ENCODE results near the gene DCLRE1A. TPM values are rescaled to one million over a fixed set of nuclear protein-coding genes. Genes with fewer than 3 reads are reported as not detected.
A peak's percentile ranks its signal among the peaks of the same experiment; 100 is the strongest.
"Not testable (repeated sequence)": the region's sequence is repeated elsewhere in the genome, so short reads cannot be mapped to it uniquely, and the experiment has no call there.

Gene DCLRE1A
- total RNA-seq, 1 donor from 2014 or later, result 14.4 TPM

- H3K27ac Mint-ChIP-seq, result peak overlapping the region; percentile 93
- intact Hi-C loops (cut with micrococcal nuclease), result loop anchor here (1.0 to 10.0 kb wide), 9 partner anchors 57 to 1469 kb away; partner anchors contain the start of genes ADRB1 and CASP7
- peak overlapping the region; percentile 98 for H3K4me3 Mint-ChIP-seq
- H3K36me3 Mint-ChIP-seq (ENCODE audit: low read depth), result peaks cover 19% of the 10 kb centered on the region
- no peaks in the 10 kb centered on the region for H3K9me3 Mint-ChIP-seq
- H3K27me3 Mint-ChIP-seq (ENCODE audit: insufficient read depth), result no peaks in the 10 kb centered on the region
- no peak for DNase-seq (ENCODE audit: low spot score)
- H3K4me1 Mint-ChIP-seq (ENCODE audit: low read depth), result peaks cover 53% of the 10 kb centered on the region
These were observed 287 bp downstream of the DCLRE1A start for GRCh38 chr10:113853578-113854012.

DNA sequence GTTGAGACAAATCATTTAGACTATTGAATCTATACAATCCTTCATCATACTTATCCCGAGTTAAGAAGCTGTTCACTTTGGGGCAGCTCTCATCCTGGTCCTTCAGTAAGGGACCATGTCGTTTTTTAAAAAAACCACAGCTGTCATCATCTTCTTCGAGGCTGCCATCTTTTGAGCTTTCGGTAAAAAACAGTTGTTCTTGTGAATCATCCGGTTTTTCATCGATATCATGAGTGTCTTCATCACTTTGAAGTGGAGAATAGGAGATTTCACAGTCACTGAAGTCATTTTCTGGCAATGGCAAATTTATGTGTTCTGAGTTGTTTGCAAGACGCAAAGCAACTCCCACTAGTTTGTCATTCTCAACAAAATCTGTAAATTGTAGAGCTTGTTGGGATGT is 3.9 kb downstream of the DCLRE1A start:
- H3K27ac Mint-ChIP-seq, result no peak overlapping the region
- no peaks in the 10 kb centered on the region for H3K9me3 Mint-ChIP-seq
- H3K4me3 Mint-ChIP-seq, result peak overlapping the region; percentile 53
- H3K36me3 Mint-ChIP-seq (ENCODE audit: low read depth), result peaks cover 26% of the 10 kb centered on the region
- no peak for DNase-seq (ENCODE audit: low spot score)
- intact Hi-C loops (cut with micrococcal nuclease), result loop anchor here (5.0 to 10.0 kb wide), 4 partner anchors 232 to 1465 kb away; no protein-coding TSS in a partner anchor
- H3K4me1 Mint-ChIP-seq (ENCODE audit: low read depth), result peaks cover 35% of the 10 kb centered on the region
- H3K27me3 Mint-ChIP-seq (ENCODE audit: insufficient read depth), result no peaks in the 10 kb centered on the region

DNA sequence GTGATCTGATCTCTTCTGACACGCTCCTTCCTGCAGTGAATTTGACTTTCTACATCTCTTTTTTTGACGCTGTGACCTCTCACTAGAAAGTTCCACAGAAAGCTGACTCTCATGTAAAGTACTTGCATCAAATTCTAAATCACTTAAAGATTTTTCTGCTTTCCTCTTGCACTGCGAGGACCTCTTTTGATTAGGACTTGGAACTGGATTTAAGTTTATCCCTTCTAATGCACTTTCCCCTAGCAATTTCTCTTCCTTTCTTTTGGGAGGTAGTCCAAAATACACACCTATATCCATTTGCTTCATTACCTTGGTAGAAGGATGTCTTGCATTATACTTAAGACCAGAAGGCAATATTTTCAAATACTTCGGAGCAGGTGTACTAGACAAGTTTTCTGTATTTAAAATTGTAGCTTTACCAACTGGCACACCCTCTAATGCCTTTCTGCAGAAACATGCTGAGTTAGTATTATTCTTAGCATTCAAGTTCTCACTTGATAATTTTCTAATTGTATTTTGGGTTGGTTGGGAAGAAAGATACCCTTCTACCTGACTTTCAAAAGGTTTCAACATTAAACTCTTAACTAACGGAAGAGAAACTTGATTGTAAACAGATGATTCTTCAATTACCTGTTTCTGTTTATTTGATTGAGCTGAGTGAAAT is 4.6 kb downstream of the DCLRE1A start:
- no peak for DNase-seq (ENCODE audit: low spot score)
- intact Hi-C loops (cut with micrococcal nuclease), result no loop called here
- H3K9me3 Mint-ChIP-seq, result no peaks in the 10 kb centered on the region
- no peak overlapping the region for H3K4me3 Mint-ChIP-seq
- H3K4me1 Mint-ChIP-seq (ENCODE audit: low read depth), result peaks cover 35% of the 10 kb centered on the region
- H3K36me3 Mint-ChIP-seq (ENCODE audit: low read depth), result peaks cover 29% of the 10 kb centered on the region
- H3K27ac Mint-ChIP-seq, result no peak overlapping the region
- H3K27me3 Mint-ChIP-seq (ENCODE audit: insufficient read depth), result no peaks in the 10 kb centered on the region

DNA sequence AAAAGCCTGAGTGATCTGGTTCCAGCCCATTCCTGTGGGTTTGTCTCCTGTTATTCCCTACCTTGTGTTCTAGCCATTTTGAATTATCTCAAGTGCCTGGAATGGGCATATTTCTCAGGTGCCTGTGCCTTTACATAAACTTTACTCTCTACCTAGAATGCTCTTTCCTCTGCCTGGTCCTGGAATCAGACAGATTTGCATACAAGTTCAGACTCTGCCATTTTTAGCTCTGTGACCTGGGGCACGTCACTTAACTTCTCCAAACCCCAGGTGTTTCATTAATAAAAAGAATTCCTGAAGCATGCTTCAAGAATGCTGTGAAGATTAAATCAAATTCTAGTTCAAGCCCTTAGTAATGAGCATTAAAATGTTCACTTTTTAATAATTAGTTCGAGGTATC is 7.8 kb downstream of the DCLRE1A start:
- intact Hi-C loops (cut with micrococcal nuclease), result no loop called here
- no peak for DNase-seq (ENCODE audit: low spot score)
- no peaks in the 10 kb centered on the region for H3K27me3 Mint-ChIP-seq (ENCODE audit: insufficient read depth)
- no peak overlapping the region for H3K4me3 Mint-ChIP-seq
- H3K27ac Mint-ChIP-seq, result no peak overlapping the region
- H3K4me1 Mint-ChIP-seq (ENCODE audit: low read depth), result peaks cover 27% of the 10 kb centered on the region
- peaks cover 36% of the 10 kb centered on the region for H3K36me3 Mint-ChIP-seq (ENCODE audit: low read depth)
- no peaks in the 10 kb centered on the region for H3K9me3 Mint-ChIP-seq

DNA sequence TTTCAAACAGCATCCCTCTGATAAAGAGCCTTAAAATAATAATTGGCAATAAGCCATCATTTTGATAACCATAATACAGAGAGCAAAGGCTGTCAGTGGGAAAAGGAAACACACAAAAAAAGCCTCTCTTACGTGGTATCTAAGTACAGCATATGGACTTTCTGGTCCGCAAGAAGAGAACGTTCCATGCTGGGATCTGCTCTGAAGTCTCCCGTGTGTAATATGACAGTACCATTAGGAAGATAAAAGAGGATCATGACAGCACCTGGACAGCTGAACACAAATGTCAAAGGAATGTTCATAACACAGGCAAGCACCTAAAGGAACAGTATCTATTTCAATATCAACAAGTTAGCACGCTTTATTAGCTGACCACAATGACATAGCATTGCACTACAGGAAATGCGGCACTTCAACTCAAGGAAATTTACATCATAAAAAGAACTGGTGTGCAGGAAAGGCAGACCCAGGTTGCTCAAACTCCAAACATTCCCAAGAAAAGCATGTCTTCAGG is 9.9 kb downstream of the DCLRE1A start:
- peaks cover 14% of the 10 kb centered on the region for H3K4me1 Mint-ChIP-seq (ENCODE audit: low read depth)
- H3K27me3 Mint-ChIP-seq (ENCODE audit: insufficient read depth), result no peaks in the 10 kb centered on the region
- H3K9me3 Mint-ChIP-seq, result no peaks in the 10 kb centered on the region
- no peak overlapping the region for H3K4me3 Mint-ChIP-seq
- intact Hi-C loops (cut with micrococcal nuclease), result no loop called here
- H3K36me3 Mint-ChIP-seq (ENCODE audit: low read depth), result peaks cover 31% of the 10 kb centered on the region
- H3K27ac Mint-ChIP-seq, result no peak overlapping the region
- no peak for DNase-seq (ENCODE audit: low spot score)

DNA sequence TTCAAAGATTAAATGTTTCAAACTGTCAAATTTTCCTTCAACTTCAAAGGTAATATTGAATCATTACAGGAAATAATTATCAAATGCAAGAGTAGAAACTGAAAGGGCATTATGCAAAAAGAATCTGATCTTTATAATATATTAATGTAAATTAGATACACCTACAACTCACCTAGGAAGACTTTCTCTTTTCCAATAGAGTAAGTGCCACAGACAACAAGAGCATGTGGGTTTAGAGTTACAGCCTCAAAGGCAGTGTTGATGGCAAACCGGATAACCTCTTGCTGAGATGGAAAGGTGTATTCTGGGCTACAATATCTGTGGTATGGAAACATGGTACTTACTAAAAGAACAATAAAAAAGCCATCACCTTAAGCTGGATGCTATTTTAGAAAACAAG is 11.7 kb downstream of the DCLRE1A start:
- Mint-ChIP-seq H3K4me3 (no peak overlapping the region), H3K27ac (no peak overlapping the region), H3K36me3 (ENCODE audit: low read depth) (peaks cover 24% of the 10 kb centered on the region), H3K4me1 (ENCODE audit: low read depth) (peaks cover 6% of the 10 kb centered on the region), H3K9me3 (no peaks in the 10 kb centered on the region), H3K27me3 (ENCODE audit: insufficient read depth) (no peaks in the 10 kb centered on the region)
- no peak for DNase-seq (ENCODE audit: low spot score)
- intact Hi-C loops (cut with micrococcal nuclease), result no loop called here

GRCh38 chr10:113828567-113828966 is 25.3 kb downstream of the DCLRE1A start:
- H3K9me3 Mint-ChIP-seq; intact Hi-C loops (cut with micrococcal nuclease); H3K4me1 Mint-ChIP-seq (ENCODE audit: low read depth); H3K27ac Mint-ChIP-seq; DNase-seq (ENCODE audit: low spot score); H3K36me3 Mint-ChIP-seq (ENCODE audit: low read depth); H3K4me3 Mint-ChIP-seq: not testable (repeated sequence)
- peaks cover 18% of the 10 kb centered on the region for H3K27me3 Mint-ChIP-seq (ENCODE audit: insufficient read depth)

DNA sequence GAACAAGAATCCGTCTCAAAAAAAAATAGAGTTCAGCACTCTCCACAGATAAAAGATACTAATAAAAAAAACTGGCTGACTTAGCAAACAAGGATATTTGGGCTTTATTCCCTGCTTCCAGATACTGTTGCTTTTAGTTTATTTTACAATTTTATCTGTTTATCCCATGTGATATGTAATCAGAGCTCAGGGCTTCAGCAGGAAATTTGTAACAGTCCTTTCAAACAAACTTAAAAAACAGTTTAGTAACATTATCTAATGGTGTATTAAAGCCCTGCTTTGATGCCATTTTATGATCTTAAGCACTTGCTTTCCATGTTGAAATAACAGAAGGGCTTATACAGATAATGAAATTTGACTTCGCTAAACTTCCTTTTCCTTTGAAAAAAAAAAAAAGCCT is 28.1 kb downstream of the DCLRE1A start:
- H3K27ac Mint-ChIP-seq, result no peak overlapping the region
- peaks cover 16% of the 10 kb centered on the region for H3K27me3 Mint-ChIP-seq (ENCODE audit: insufficient read depth)
- H3K9me3 Mint-ChIP-seq, result no peaks in the 10 kb centered on the region
- H3K36me3 Mint-ChIP-seq (ENCODE audit: low read depth), result no peaks in the 10 kb centered on the region
- H3K4me1 Mint-ChIP-seq (ENCODE audit: low read depth), result no peaks in the 10 kb centered on the region
- no peak overlapping the region for H3K4me3 Mint-ChIP-seq
- no peak for DNase-seq (ENCODE audit: low spot score)
- intact Hi-C loops (cut with micrococcal nuclease), result no loop called here

- Mint-ChIP-seq H3K36me3 (ENCODE audit: low read depth) (no peaks in the 10 kb centered on the region), H3K27ac (no peak overlapping the region)
- intact Hi-C loops (cut with micrococcal nuclease), result no loop called here
These were observed 30.5 kb downstream of the DCLRE1A start for GRCh38 chr10:113823389-113823788.

DNA sequence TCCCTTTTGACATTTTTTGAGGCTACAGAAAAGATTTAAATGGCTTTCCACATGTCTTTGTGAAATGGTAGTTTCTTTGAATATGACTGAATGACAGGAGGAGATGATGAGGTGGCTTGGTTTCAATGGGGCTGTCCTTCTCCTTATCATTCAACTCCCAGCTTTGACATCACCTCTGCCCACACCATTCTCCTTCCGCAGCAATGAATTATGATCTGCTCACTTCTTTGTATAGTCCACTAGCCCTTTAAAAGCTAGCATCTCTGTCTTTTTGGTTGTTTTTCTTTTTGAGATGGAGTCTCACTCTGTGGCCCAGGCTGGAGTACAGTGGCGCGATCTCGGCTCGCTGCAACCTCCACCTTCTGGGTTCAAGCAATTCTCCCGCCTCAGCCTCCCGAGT is 31.7 kb downstream of the DCLRE1A start:
- no peaks in the 10 kb centered on the region for H3K4me1 Mint-ChIP-seq (ENCODE audit: low read depth)
- no peaks in the 10 kb centered on the region for H3K36me3 Mint-ChIP-seq (ENCODE audit: low read depth)
- intact Hi-C loops (cut with micrococcal nuclease), result no loop called here
- no peak overlapping the region for H3K4me3 Mint-ChIP-seq
- H3K9me3 Mint-ChIP-seq, result no peaks in the 10 kb centered on the region
- H3K27me3 Mint-ChIP-seq (ENCODE audit: insufficient read depth), result peaks cover 8% of the 10 kb centered on the region
- DNase-seq (ENCODE audit: low spot score), result no peak
- H3K27ac Mint-ChIP-seq, result no peak overlapping the region

More at GRCh38 chr10:113823389-113823788, 30.5 kb downstream of the DCLRE1A start:
- no peaks in the 10 kb centered on the region for H3K4me1 Mint-ChIP-seq (ENCODE audit: low read depth)
- H3K27me3 Mint-ChIP-seq (ENCODE audit: insufficient read depth), result peaks cover 12% of the 10 kb centered on the region
- H3K9me3 Mint-ChIP-seq, result no peaks in the 10 kb centered on the region
- H3K4me3 Mint-ChIP-seq, result no peak overlapping the region
- DNase-seq (ENCODE audit: low spot score), result no peak

- H3K36me3 Mint-ChIP-seq (ENCODE audit: low read depth); intact Hi-C loops (cut with micrococcal nuclease); H3K27me3 Mint-ChIP-seq (ENCODE audit: insufficient read depth); H3K4me1 Mint-ChIP-seq (ENCODE audit: low read depth); H3K27ac Mint-ChIP-seq; DNase-seq (ENCODE audit: low spot score); H3K9me3 Mint-ChIP-seq; H3K4me3 Mint-ChIP-seq: not testable (repeated sequence)
These were observed 32.6 kb downstream of the DCLRE1A start for GRCh38 chr10:113821306-113821705.

- H3K27ac Mint-ChIP-seq, result no peak overlapping the region
- H3K9me3 Mint-ChIP-seq, result no peaks in the 10 kb centered on the region
- H3K4me3 Mint-ChIP-seq, result no peak overlapping the region
- no peaks in the 10 kb centered on the region for H3K4me1 Mint-ChIP-seq (ENCODE audit: low read depth)
- DNase-seq (ENCODE audit: low spot score), result no peak
- H3K36me3 Mint-ChIP-seq (ENCODE audit: low read depth), result no peaks in the 10 kb centered on the region
- intact Hi-C loops (cut with micrococcal nuclease), result no loop called here
- peaks cover 8% of the 10 kb centered on the region for H3K27me3 Mint-ChIP-seq (ENCODE audit: insufficient read depth)
These were observed 33.4 kb downstream of the DCLRE1A start for GRCh38 chr10:113820507-113820906.

DNA sequence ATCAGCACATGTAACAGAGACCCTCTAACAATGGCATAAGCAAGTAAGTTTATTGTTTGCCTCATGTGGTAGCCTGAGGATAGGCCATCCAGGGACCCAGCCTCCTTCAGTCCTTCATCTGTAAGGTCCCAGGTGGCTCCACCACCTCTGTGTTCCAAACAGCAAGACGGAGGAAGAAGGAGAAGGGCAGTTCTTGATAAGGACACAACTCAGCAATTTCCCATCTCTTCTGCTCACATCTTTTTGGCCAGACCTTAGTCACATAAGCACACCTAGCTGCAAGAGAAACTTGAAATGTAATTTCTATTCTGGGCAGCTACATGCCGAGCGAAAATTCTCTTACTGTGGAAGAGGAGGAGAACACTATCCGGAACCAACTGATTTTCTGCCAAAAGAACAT is 33.9 kb downstream of the DCLRE1A start:
- no peaks in the 10 kb centered on the region for H3K9me3 Mint-ChIP-seq
- no peak overlapping the region for H3K27ac Mint-ChIP-seq
- no peak for DNase-seq (ENCODE audit: low spot score)
- no peak overlapping the region for H3K4me3 Mint-ChIP-seq
- no peaks in the 10 kb centered on the region for H3K4me1 Mint-ChIP-seq (ENCODE audit: low read depth)
- no peaks in the 10 kb centered on the region for H3K36me3 Mint-ChIP-seq (ENCODE audit: low read depth)
- intact Hi-C loops (cut with micrococcal nuclease), result no loop called here
- peaks cover 8% of the 10 kb centered on the region for H3K27me3 Mint-ChIP-seq (ENCODE audit: insufficient read depth)

Data from activated T-helper 1 cell treated with anti-CD3 and anti-CD28 coated beads, Interleukin-12 subunit alpha, Interleukin-12 subunit beta, Interleukin-2, Interleukin-4 antibody, amounts not matched to agents 30 ng/mL and 10 ng/mL and 1 ng/mL, durations not matched to agents 14 hours and 24 hours and 36 hours (primary cell).